IMR-90 (cell line): ENCODE data around the gene CLMP. TPM values are rescaled to one million over a fixed set of nuclear protein-coding genes. Genes with fewer than 3 reads are reported as not detected.

Experiments
- ATAC-seq: fragments of 200-7000 bp; cut with Tn5 transposase; 2 replicates; pipeline ENCODE4 v1.9.1; 2020; ENCODE audit warnings: low read depth, mild to moderate bottlenecking, moderate library complexity
- BruUV-seq: library from RNA; stranded (reverse); fragments of 400-500 nt; replicated peaks from 2 replicates; lab custom pipeline; 2021; lab: Mats Ljungman, UMichigan
- CTCF ChIA-PET: fragments of 300-600 bp; formaldehyde crosslinking; extraction: SDS; loops from one replicate; lab custom pipeline; 2021; ENCODE audit warnings: antibody characterized with exemption; lab: Yijun Ruan, JAX
- POLR2A ChIA-PET: fragments of 300-600 bp; sonication (Branson Sonifier 250); formaldehyde crosslinking; loops from one replicate; lab custom pipeline; 2022; ENCODE audit warnings: antibody characterized with exemption; ENCODE audit not compliant: unreplicated experiment; lab: Charles Lee
- DNase-seq: peaks from one replicate; pipeline ENCODE4 v3.0.0; 2013
- H2AFZ ChIP-seq: replicated peaks from 2 replicates; pipeline ENCODE3; 2013; ENCODE audit warnings: low read length, mild to moderate bottlenecking; ENCODE audit not compliant: poor library complexity
- H2AK5ac ChIP-seq: 2 replicates; pipeline ENCODE4 v1.6.1; 2013; ENCODE audit warnings: low read depth, low read length, inconsistent platforms
- H2AK9ac ChIP-seq: replicated peaks from 2 replicates; pipeline ENCODE3; 2013; ENCODE audit warnings: mild to moderate bottlenecking, low read depth, low read length, moderate library complexity; ENCODE audit not compliant: poor library complexity
- H2BK120ac ChIP-seq: 2 replicates; pipeline ENCODE4 v1.6.1; 2013; ENCODE audit warnings: low read depth, low read length, inconsistent platforms
- H2BK15ac ChIP-seq: 3 replicates; pipeline ENCODE4 v1.6.1; 2013; ENCODE audit warnings: low read depth, low read length, inconsistent platforms
- H2BK20ac ChIP-seq: 2 replicates; pipeline ENCODE4 v1.6.1; 2013; ENCODE audit warnings: low read depth, mild to moderate bottlenecking, inconsistent platforms, low read length, moderate library complexity
- H2BK5ac ChIP-seq: 2 replicates; pipeline ENCODE4 v1.6.1; 2013; ENCODE audit warnings: mild to moderate bottlenecking, low read depth, low read length, inconsistent platforms; ENCODE audit not compliant: poor library complexity, severe bottlenecking
- H3K14ac ChIP-seq: replicated peaks from 2 replicates; pipeline ENCODE4 v1.6.1; 2013; ENCODE audit warnings: low read depth, low read length, inconsistent platforms
- H3K18ac ChIP-seq: 2 replicates; pipeline ENCODE4 v1.6.1; 2013; ENCODE audit warnings: low read depth, low read length, control low read depth
- H3K23ac ChIP-seq: 2 replicates; pipeline ENCODE4 v1.6.1; 2013; ENCODE audit warnings: low read depth, low read length, inconsistent platforms
- H3K27ac ChIP-seq: 2 replicates; pipeline ENCODE4 v1.5.1; 2013; ENCODE audit warnings: mild to moderate bottlenecking, control low read depth, low read length; ENCODE audit not compliant: insufficient read depth
- H3K27me3 ChIP-seq: 2 replicates; pipeline ENCODE4 v1.6.1; 2013; ENCODE audit warnings: low read length; ENCODE audit not compliant: control insufficient read depth, insufficient read depth
- H3K36me3 ChIP-seq: 2 replicates; pipeline ENCODE4 v1.6.1; 2013; ENCODE audit warnings: low read length, mixed read lengths; ENCODE audit not compliant: control insufficient read depth, insufficient read depth
- H3K4ac ChIP-seq: 2 replicates; pipeline ENCODE4 v1.6.1; 2013; ENCODE audit warnings: low read depth, low read length, inconsistent platforms
- H3K4me1 ChIP-seq: 2 replicates; pipeline ENCODE4 v1.6.1; 2013; ENCODE audit warnings: low read length, mixed read lengths; ENCODE audit not compliant: control insufficient read depth, insufficient read depth
- H3K4me2 ChIP-seq: 2 replicates; pipeline ENCODE4 v1.6.1; 2013; ENCODE audit warnings: low read depth, mild to moderate bottlenecking, control low read depth, low read length, moderate library complexity
- H3K4me3 ChIP-seq: 2 replicates; pipeline ENCODE4 v1.5.1; 2013; ENCODE audit warnings: low read depth, mild to moderate bottlenecking, control low read depth, low read length, moderate library complexity; ENCODE audit not compliant: insufficient read depth
- H3K56ac ChIP-seq: 2 replicates; pipeline ENCODE4 v1.6.1; 2013; ENCODE audit warnings: low read length, inconsistent platforms; ENCODE audit not compliant: insufficient read depth; ENCODE audit errors: extremely low read depth
- H3K79me1 ChIP-seq, 2 experiments: 2 replicates each; pipeline ENCODE4 v1.6.1; 2013; ENCODE audit warnings: low read length in 2 of 2, inconsistent platforms in 1 of 2, low read depth in 1 of 2
- H3K9ac ChIP-seq: 2 replicates; pipeline ENCODE4 v1.6.1; 2013; ENCODE audit warnings: low read depth, low read length, control low read depth
- H3K9me1 ChIP-seq: 2 replicates; pipeline ENCODE4 v1.6.1; 2013; ENCODE audit warnings: low read length, inconsistent platforms; ENCODE audit not compliant: insufficient read depth
- H3K9me3 ChIP-seq: 2 replicates; pipeline ENCODE4 v1.6.1; 2013; ENCODE audit warnings: low read length; ENCODE audit not compliant: control insufficient read depth, insufficient read depth
- H4K20me1 ChIP-seq: 2 replicates; pipeline ENCODE4 v1.6.1; 2013; ENCODE audit warnings: low read length, inconsistent platforms; ENCODE audit not compliant: insufficient read depth
- H4K5ac ChIP-seq: 2 replicates; pipeline ENCODE4 v1.6.1; 2013; ENCODE audit warnings: mild to moderate bottlenecking, low read depth, low read length, control low read depth
- H4K8ac ChIP-seq, 2 experiments: 2 replicates each; pipeline ENCODE4 v1.6.1; 2013; ENCODE audit warnings: low read depth in 2 of 2, low read length in 2 of 2, control low read depth in 1 of 2, inconsistent platforms in 1 of 2
- H4K91ac ChIP-seq: 2 replicates; pipeline ENCODE4 v1.6.1; 2013; ENCODE audit warnings: low read depth, low read length, inconsistent platforms; ENCODE audit not compliant: insufficient read depth
- MAZ ChIP-seq: IDR thresholded peaks from 2 replicates; pipeline ENCODE4 v1.6.1; 2012; ENCODE audit warnings: low read depth, mild to moderate bottlenecking, low read length, improper control_type of control experiment, moderate library complexity, borderline replicate concordance
- USF2 ChIP-seq: fragments of 150-350 bp; IDR thresholded peaks from 2 replicates; pipeline ENCODE4 v1.6.1; 2017; ENCODE audit warnings: mild to moderate bottlenecking, antibody characterized with exemption, low read length, low read depth
- WGBS, 2 experiments: methylation state at CpG; one replicate each; pipeline versions ENCODE4 v1.1.5 to v1.1.7; 2013; ENCODE audit warnings: missing lambda C conversion rate in 2 of 2; ENCODE audit not compliant: insufficient read length in 1 of 2; ENCODE audit errors: extremely low coverage in 2 of 2; 5-methylcytosine and 5-hydroxymethylcytosine counted together
- dilution Hi-C: fragments of 300-500 bp; cut with HindIII; formaldehyde crosslinking; loops from one replicate; pipeline ENCODE4 v1.14.3; 2018; ENCODE audit warnings: low sequenced_read_pairs; ENCODE audit not compliant: unreplicated experiment
- in situ Hi-C: fragments of 300-500 bp; cut with MboI; formaldehyde crosslinking; loops from 3 replicates; pipeline ENCODE4 v1.14.3; 2019; ENCODE audit warnings: low sequenced_read_pairs, inconsistent platforms, mixed read lengths
- intact Hi-C: fragments of 100-400 bp; cut with micrococcal nuclease; formaldehyde crosslinking; loops from 2 replicates; pipeline ENCODE4 v1.10.0; 2022
- polyA plus RNA-seq, 3 experiments: library from polyadenylated mRNA; depleted of rRNA; stranded (reverse); fragments of >200 nt; gene quantifications; 2 replicates each; pipeline ENCODE4 v1.2.3, GENCODE V29; 2012; ENCODE audit warnings: low replicate concordance in 1 of 3
- total RNA-seq: library from RNA; depleted of rRNA; stranded (reverse); fragments of >200 nt; gene quantifications from 2 replicates; pipeline ENCODE4 v1.2.3, GENCODE V29; 2012
- TF ChIP-seq, protein P1 (sequence below): conservative IDR thresholded peaks from 2 replicates; pipeline ENCODE4 v1.5.1; 2012; ENCODE audit warnings: mild to moderate bottlenecking, low read depth, low read length, improper control_type of control experiment

CLMP gene
- total and polyA plus RNA-seq, 2 of the 4 experiments (the other 2 are of a cell fraction), result 54.7 to 95.7 TPM

DNA sequence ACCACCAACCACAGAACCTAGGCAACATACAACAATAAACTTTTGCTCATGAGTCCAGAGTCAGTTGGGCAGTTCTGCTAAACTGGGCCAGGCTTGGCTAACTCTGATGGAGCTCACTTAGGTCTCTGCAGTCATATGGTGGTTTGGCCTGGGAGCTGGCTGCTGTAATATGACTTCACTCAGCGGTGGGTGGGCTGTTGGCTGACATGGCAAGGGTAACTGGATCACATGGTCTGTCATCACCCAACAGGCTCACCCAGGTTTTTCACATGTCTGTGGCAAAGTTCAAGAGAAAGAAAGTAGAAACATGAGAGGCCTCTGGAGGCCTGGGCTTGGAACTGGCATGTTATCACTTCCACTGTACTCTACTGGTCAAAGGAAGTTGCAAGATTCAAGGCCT, 43.2 kb upstream of the CLMP start:
- peak overlapping the region; percentile 46; the same call in 1 of the 2 replicates for H2BK120ac ChIP-seq
- no peak overlapping the region; the same call in 1 of the 2 replicates for H4K91ac ChIP-seq
- no peak overlapping the region for H2AFZ ChIP-seq
- H3K14ac ChIP-seq, result 0 out of 2 replicates have a peak overlapping the region, but pooled peaks have one; percentile 13
- no peak overlapping the region for H2BK15ac ChIP-seq
- H4K8ac ChIP-seq, result no peak overlapping the region
- WGBS, 2 experiments, result no CpG with 5 or more reads among the region's 1 CpG
- H3K79me1 ChIP-seq, result no peaks in the 10 kb centered on the region
- peak overlapping the region; percentile 4; the same call in 1 of the 2 replicates for H3K18ac ChIP-seq
- in situ Hi-C loops, result no loop called here
- H4K5ac ChIP-seq, result no peak overlapping the region; the same call in 1 of the 2 replicates
- no peak overlapping the region for H3K4me3 ChIP-seq
- dilution Hi-C loops, result no loop called here
- ATAC-seq (peak; percentile 21; the same call in 1 of the 2 replicates), DNase-seq (peak; percentile 61)
- H3K27me3 ChIP-seq, result no peaks in the 10 kb centered on the region
- no peak overlapping the region for H3K27ac ChIP-seq
- no peak overlapping the region for H3K4me2 ChIP-seq
- H3K9me1 ChIP-seq, result peaks cover 15% of the 10 kb centered on the region; the same call in 1 of the 2 replicates
- 0 out of 2 replicates have a peak overlapping the region, but pooled peaks have one; percentile 70 for H2AK5ac ChIP-seq
- no peak overlapping the region for H3K23ac ChIP-seq
- H3K56ac ChIP-seq, result no peak overlapping the region
- ChIA-PET POLR2A (no interaction called here), CTCF (interaction anchor here (1.7 kb wide), 1 partner anchor 9 kb away, joined by 8 read pairs; no protein-coding TSS in a partner anchor)
- no peaks in the 10 kb centered on the region for H3K9me3 ChIP-seq
- H2BK5ac ChIP-seq, result peak overlapping the region; percentile 14
- H4K20me1 ChIP-seq, result no peaks in the 10 kb centered on the region
- no peak overlapping the region for H2BK20ac ChIP-seq
- TF ChIP-seq USF2, result peak; percentile 53
- no peak for TF ChIP-seq MAZ
- TF ChIP-seq, protein P1, sequence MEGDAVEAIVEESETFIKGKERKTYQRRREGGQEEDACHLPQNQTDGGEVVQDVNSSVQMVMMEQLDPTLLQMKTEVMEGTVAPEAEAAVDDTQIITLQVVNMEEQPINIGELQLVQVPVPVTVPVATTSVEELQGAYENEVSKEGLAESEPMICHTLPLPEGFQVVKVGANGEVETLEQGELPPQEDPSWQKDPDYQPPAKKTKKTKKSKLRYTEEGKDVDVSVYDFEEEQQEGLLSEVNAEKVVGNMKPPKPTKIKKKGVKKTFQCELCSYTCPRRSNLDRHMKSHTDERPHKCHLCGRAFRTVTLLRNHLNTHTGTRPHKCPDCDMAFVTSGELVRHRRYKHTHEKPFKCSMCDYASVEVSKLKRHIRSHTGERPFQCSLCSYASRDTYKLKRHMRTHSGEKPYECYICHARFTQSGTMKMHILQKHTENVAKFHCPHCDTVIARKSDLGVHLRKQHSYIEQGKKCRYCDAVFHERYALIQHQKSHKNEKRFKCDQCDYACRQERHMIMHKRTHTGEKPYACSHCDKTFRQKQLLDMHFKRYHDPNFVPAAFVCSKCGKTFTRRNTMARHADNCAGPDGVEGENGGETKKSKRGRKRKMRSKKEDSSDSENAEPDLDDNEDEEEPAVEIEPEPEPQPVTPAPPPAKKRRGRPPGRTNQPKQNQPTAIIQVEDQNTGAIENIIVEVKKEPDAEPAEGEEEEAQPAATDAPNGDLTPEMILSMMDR, result no peak
- H3K36me3 ChIP-seq, result no peaks in the 10 kb centered on the region
- peak overlapping the region; percentile 37 for H2AK9ac ChIP-seq
- peaks cover 25% of the 10 kb centered on the region for H3K4me1 ChIP-seq
- no peak overlapping the region for H3K4ac ChIP-seq
- intact Hi-C loops, result no loop called here
- H3K9ac ChIP-seq, result no peak overlapping the region
- no TSS peak for BruUV-seq
